Calu3 (cell line): ENCODE data around the gene RAMP3. TPM values are rescaled to one million over a fixed set of nuclear protein-coding genes. Genes with fewer than 3 reads are reported as not detected.

ENCODE experiments used
- BruUV-seq: library from RNA; stranded (reverse); fragments of 400-500 nt; replicated peaks from 2 replicates; lab custom pipeline; 2021; lab: Mats Ljungman, UMichigan
- CTCF ChIA-PET: fragments of 300-600 bp; sonication (Branson Sonifier 250); formaldehyde crosslinking; loops from one replicate; lab custom pipeline; 2022; ENCODE audit warnings: antibody characterized with exemption; lab: Charles Lee
- DNase-seq: peaks from one replicate; pipeline ENCODE4 v3.0.0; 2022
- H3K27ac Mint-ChIP-seq: one replicate; pipeline ENCODE4 v1.8.0; 2022; ENCODE audit warnings: mixed read lengths; ENCODE audit not compliant: unreplicated experiment
- H3K27me3 Mint-ChIP-seq: one replicate; pipeline ENCODE4 v1.8.0; 2022; ENCODE audit warnings: mixed read lengths; ENCODE audit not compliant: unreplicated experiment
- H3K36me3 Mint-ChIP-seq: one replicate; pipeline ENCODE4 v1.8.0; 2022; ENCODE audit warnings: mild to moderate bottlenecking, moderate library complexity, mixed read lengths; ENCODE audit not compliant: insufficient read depth, unreplicated experiment
- H3K4me1 Mint-ChIP-seq: one replicate; pipeline ENCODE4 v1.8.0; 2022; ENCODE audit warnings: mild to moderate bottlenecking, low read depth, mixed read lengths; ENCODE audit not compliant: unreplicated experiment
- H3K4me3 Mint-ChIP-seq: one replicate; pipeline ENCODE4 v1.8.0; 2022; ENCODE audit warnings: mild to moderate bottlenecking, low read depth, moderate library complexity, mixed read lengths; ENCODE audit not compliant: unreplicated experiment
- H3K9me3 Mint-ChIP-seq: one replicate; pipeline ENCODE4 v1.8.0; 2022; ENCODE audit warnings: low read depth, mixed read lengths; ENCODE audit not compliant: unreplicated experiment
- CTCF ChIP-seq: fragments of 200-600 bp; IDR thresholded peaks from one replicate; pipeline ENCODE4 v1.8.0; 2022; ENCODE audit warnings: antibody characterized with exemption; ENCODE audit not compliant: unreplicated experiment
- intact Hi-C: fragments of 100-400 bp; cut with micrococcal nuclease; formaldehyde crosslinking; loops from one replicate; pipeline ENCODE4 v1.10.0; 2022; ENCODE audit not compliant: unreplicated experiment
- total RNA-seq: library from RNA; stranded (reverse); gene quantifications from 2 replicates; pipeline ENCODE4 v1.2.3, GENCODE V29; 2022

The RAMP3 gene
- total RNA-seq, 1 experiment from 2014 or later = not detected

GRCh38 chr7:45145881-45146280 is 11.7 kb upstream of the RAMP3 start:
- CTCF ChIA-PET = no interaction called here
- no peaks in the 10 kb centered on the region for H3K36me3 Mint-ChIP-seq

GRCh38 chr7:45146531-45147379 is 10.8 kb upstream of the RAMP3 start:
- TF ChIP-seq CTCF = no peak
- CTCF ChIA-PET = interaction anchor here (0.5 to 1.7 kb wide), 2 partner anchors 11 to 23 kb away, joined by 5 read pairs; no protein-coding TSS in a partner anchor
- peak; percentile 29 for DNase-seq
- Mint-ChIP-seq H3K4me1 (no peaks in the 10 kb centered on the region), H3K27me3 (peaks cover 75% of the 10 kb centered on the region), H3K36me3 (no peaks in the 10 kb centered on the region), H3K4me3 (no peak overlapping the region), H3K9me3 (no peaks in the 10 kb centered on the region), H3K27ac (no peak overlapping the region)
- BruUV-seq = no TSS peak
- intact Hi-C loops = no loop called here

More at GRCh38 chr7:45145881-45146280, 11.7 kb upstream of the RAMP3 start:
- intact Hi-C loops = no loop called here
- no peaks in the 10 kb centered on the region for H3K4me1 Mint-ChIP-seq
- H3K9me3 Mint-ChIP-seq = no peaks in the 10 kb centered on the region
- peaks cover 66% of the 10 kb centered on the region for H3K27me3 Mint-ChIP-seq
- no peak overlapping the region for H3K4me3 Mint-ChIP-seq
- no peak for TF ChIP-seq CTCF
- no peak for DNase-seq
- H3K27ac Mint-ChIP-seq = no peak overlapping the region
- BruUV-seq = no TSS peak

DNA sequence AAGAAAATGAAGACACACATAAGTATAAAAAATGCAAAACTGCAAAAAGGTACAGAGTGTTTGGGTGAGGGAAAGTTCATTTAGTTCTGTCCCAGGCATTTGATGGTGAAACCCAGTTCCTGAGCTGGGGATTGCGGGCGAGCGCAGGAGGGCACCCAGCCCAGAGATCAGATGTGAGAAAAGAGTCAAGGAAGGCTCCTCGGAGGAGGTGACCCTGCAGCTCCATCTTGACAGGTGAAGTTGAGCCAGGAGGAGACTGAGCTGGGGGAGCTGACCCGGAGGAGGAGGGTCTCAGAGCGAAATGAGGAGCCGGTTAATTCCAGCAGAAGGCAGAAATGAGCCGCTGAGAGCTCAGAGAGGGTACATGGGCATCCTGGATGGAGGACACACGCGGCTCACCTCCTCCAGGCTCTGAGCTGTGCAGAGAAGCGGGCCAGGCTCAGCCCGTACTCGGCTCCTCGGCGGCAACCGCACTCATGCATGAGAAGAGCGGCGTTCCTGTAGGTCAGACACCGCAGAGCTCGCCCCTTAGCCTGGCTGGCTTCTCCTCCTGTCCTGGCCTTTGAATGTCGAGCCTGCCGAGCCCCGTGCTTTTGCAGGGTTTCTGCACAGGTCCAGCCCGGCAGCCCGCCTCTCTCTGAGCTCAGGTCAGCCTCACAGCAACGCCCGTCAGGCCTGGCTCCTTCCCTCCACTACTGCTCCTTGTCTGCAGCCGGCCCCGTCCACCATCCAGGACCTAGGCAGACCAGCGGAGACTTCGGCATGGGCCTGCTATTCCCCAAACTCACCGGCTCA is 9.5 kb upstream of the RAMP3 start:
- H3K9me3 Mint-ChIP-seq = no peaks in the 10 kb centered on the region
- no peaks in the 10 kb centered on the region for H3K36me3 Mint-ChIP-seq
- CTCF ChIA-PET = interaction anchor here (1.7 kb wide), 1 partner anchor 12 kb away, joined by 5 read pairs; no protein-coding TSS in a partner anchor
- H3K27ac Mint-ChIP-seq = no peak overlapping the region
- H3K4me3 Mint-ChIP-seq = no peak overlapping the region
- intact Hi-C loops = no loop called here
- H3K27me3 Mint-ChIP-seq = peaks cover 84% of the 10 kb centered on the region
- no peak for DNase-seq
- no peak for TF ChIP-seq CTCF
- H3K4me1 Mint-ChIP-seq = no peaks in the 10 kb centered on the region
- BruUV-seq = no TSS peak

GRCh38 chr7:45148653-45148973 is 9.0 kb upstream of the RAMP3 start:
- no peaks in the 10 kb centered on the region for H3K9me3 Mint-ChIP-seq
- H3K36me3 Mint-ChIP-seq = no peaks in the 10 kb centered on the region
- no peak for TF ChIP-seq CTCF
- no TSS peak for BruUV-seq
- peaks cover 80% of the 10 kb centered on the region for H3K27me3 Mint-ChIP-seq
- CTCF ChIA-PET = interaction anchor here (0.7 to 1.7 kb wide), 2 partner anchors 13 to 491 kb away, joined by 5 to 6 read pairs; no protein-coding TSS in a partner anchor
- no peaks in the 10 kb centered on the region for H3K4me1 Mint-ChIP-seq
- no peak overlapping the region for H3K4me3 Mint-ChIP-seq
- no peak for DNase-seq
- no peak overlapping the region for H3K27ac Mint-ChIP-seq
- intact Hi-C loops = no loop called here
